DND-41 (cell line): ENCODE data around the gene SLC7A6OS.

ENCODE experiments used
- EZH2 ChIP-seq: IDR thresholded peaks from 3 replicates; pipeline ENCODE4 v1.6.1; 2012; ENCODE audit warnings: borderline replicate concordance, low read depth, mild to moderate bottlenecking, moderate library complexity, low read length, inconsistent platforms; ENCODE audit not compliant: severe bottlenecking
- TF ChIP-seq, protein P1 (sequence below): IDR thresholded peaks from 2 replicates; pipeline ENCODE4 v1.5.1; 2012; ENCODE audit warnings: borderline replicate concordance, low read length, moderate library complexity, mild to moderate bottlenecking; ENCODE audit not compliant: poor library complexity, severe bottlenecking; ENCODE audit errors: extremely low read depth

DNA sequence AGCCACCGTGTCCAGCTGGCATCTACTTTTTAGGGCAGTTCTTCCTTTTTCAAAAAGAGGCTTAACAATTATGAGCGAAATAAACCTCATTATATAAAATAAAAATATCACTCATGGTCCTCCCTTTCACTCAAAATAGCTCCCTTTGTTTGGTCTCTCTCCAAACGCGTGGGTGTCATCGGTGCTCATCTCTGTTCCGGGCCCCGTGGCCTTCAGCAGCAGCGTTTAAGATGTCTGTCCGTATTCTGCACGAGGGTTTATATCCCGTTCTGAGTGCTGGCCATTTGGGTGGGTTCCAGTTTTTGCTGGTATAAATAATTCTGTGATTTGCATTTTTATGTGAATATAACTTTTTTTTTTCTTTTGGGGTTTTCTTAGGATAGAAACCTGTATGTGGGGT is 33.5 kb upstream of the SLC7A6OS start:
- TF ChIP-seq, protein P1, sequence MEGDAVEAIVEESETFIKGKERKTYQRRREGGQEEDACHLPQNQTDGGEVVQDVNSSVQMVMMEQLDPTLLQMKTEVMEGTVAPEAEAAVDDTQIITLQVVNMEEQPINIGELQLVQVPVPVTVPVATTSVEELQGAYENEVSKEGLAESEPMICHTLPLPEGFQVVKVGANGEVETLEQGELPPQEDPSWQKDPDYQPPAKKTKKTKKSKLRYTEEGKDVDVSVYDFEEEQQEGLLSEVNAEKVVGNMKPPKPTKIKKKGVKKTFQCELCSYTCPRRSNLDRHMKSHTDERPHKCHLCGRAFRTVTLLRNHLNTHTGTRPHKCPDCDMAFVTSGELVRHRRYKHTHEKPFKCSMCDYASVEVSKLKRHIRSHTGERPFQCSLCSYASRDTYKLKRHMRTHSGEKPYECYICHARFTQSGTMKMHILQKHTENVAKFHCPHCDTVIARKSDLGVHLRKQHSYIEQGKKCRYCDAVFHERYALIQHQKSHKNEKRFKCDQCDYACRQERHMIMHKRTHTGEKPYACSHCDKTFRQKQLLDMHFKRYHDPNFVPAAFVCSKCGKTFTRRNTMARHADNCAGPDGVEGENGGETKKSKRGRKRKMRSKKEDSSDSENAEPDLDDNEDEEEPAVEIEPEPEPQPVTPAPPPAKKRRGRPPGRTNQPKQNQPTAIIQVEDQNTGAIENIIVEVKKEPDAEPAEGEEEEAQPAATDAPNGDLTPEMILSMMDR: no peak
- TF ChIP-seq EZH2: no peak
